Loucy (cell line): ENCODE measurements around the gene ECE2.

Source experiments
- H2AFZ ChIP-seq: fragments of 200-600 bp; sonication (generic); 2 replicates; pipeline ENCODE4 v1.6.0; 2016; ENCODE audit warnings: antibody characterized with exemption, mild to moderate bottlenecking, low read length, moderate library complexity
- H3F3A ChIP-seq: fragments of 200-600 bp; 2 replicates; pipeline ENCODE4 v1.6.0; 2016; ENCODE audit warnings: antibody characterized with exemption, low read depth, mild to moderate bottlenecking
- H3K27me3 ChIP-seq: fragments of 200-600 bp; sonication (generic); 2 replicates; pipeline ENCODE4 v1.6.1; 2014; ENCODE audit warnings: low read length, mild to moderate bottlenecking; ENCODE audit not compliant: insufficient read depth, poor library complexity, severe bottlenecking
- H3K36me3 ChIP-seq: fragments of 200-600 bp; sonication (generic); 2 replicates; pipeline ENCODE4 v1.6.1; 2016; ENCODE audit warnings: low read length; ENCODE audit not compliant: insufficient read depth
- H3K4me1 ChIP-seq: fragments of 200-600 bp; sonication (generic); 2 replicates; pipeline ENCODE4 v1.5.1; 2014; ENCODE audit warnings: low read length, mild to moderate bottlenecking; ENCODE audit not compliant: insufficient read depth, poor library complexity, severe bottlenecking
- H3K4me2 ChIP-seq: fragments of 200-600 bp; sonication (generic); 2 replicates; pipeline ENCODE4 v1.6.0; 2014; ENCODE audit warnings: antibody characterized with exemption, low read length, low read depth, mild to moderate bottlenecking; ENCODE audit not compliant: poor library complexity, severe bottlenecking
- H3K4me3 ChIP-seq: fragments of 200-600 bp; sonication (generic); 2 replicates; pipeline ENCODE4 v1.5.1; 2014; ENCODE audit warnings: low read length, mild to moderate bottlenecking, mixed read lengths; ENCODE audit not compliant: poor library complexity, severe bottlenecking
- H3K79me2 ChIP-seq: fragments of 200-600 bp; sonication (generic); 2 replicates; pipeline ENCODE4 v1.6.1; 2014; ENCODE audit warnings: low read length; ENCODE audit not compliant: insufficient read depth
- H3K9ac ChIP-seq: fragments of 200-600 bp; sonication (generic); 2 replicates; pipeline ENCODE4 v1.6.0; 2014; ENCODE audit warnings: mild to moderate bottlenecking, low read depth, low read length, moderate library complexity; ENCODE audit not compliant: poor library complexity, severe bottlenecking
- H3K9me2 ChIP-seq: fragments of 200-600 bp; sonication (generic); replicated peaks from 2 replicates; pipeline ENCODE4 v1.6.1; 2016; ENCODE audit warnings: low read depth, low read length, mixed read lengths
- H3K9me3 ChIP-seq: fragments of 200-600 bp; sonication (generic); 2 replicates; pipeline ENCODE4 v1.6.1; 2014; ENCODE audit warnings: mild to moderate bottlenecking, antibody characterized with exemption, low read length, low read depth; ENCODE audit not compliant: insufficient read depth
- H4K20me1 ChIP-seq: fragments of 200-600 bp; sonication (generic); 2 replicates; pipeline ENCODE4 v1.6.0; 2014; ENCODE audit warnings: antibody characterized with exemption, low read length, mild to moderate bottlenecking; ENCODE audit not compliant: insufficient read depth, poor library complexity, severe bottlenecking
- EZH2phosphoT487 ChIP-seq: fragments of 200-600 bp; IDR thresholded peaks from 2 replicates; pipeline ENCODE4 v1.6.1; 2018; ENCODE audit warnings: antibody characterized with exemption, mild to moderate bottlenecking, moderate library complexity, borderline replicate concordance
- TF ChIP-seq, protein P1 (sequence below): fragments of 200-600 bp; sonication (generic); conservative IDR thresholded peaks from 2 replicates; pipeline ENCODE4 v1.5.1; 2014; ENCODE audit warnings: mild to moderate bottlenecking, antibody characterized with exemption, low read length

Gene ECE2

DNA sequence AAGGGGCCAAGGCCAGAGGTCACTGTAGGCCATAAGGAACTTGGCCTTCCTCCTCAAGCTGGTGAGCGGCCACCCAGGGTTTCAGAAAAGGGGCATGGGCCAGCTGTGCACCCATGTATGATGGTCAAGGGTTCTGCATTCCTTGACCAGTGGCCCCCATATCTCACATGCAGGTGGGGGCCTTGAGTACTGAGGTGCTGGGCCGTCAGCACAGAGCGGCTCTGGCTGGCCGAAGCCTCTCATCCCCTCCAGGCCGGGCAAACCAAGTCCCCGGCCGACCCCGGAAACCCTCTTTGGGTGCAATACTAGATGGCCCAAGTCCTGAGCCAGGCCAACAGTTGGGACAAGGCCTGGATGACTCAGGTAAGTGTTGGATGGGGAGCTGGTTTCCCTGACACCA, 36.6 kb upstream of the ECE2 start:
- H3K36me3 ChIP-seq, result peaks cover 22% of the 10 kb centered on the region; the same call in 1 of the 2 replicates
- no peak overlapping the region for H3K9ac ChIP-seq
- no peak overlapping the region for H2AFZ ChIP-seq
- no peaks in the 10 kb centered on the region for H4K20me1 ChIP-seq
- no peaks in the 10 kb centered on the region for H3K4me1 ChIP-seq
- H3K9me2 ChIP-seq, result no peaks in the 10 kb centered on the region
- H3K27me3 ChIP-seq, result no peaks in the 10 kb centered on the region
- no peaks in the 10 kb centered on the region for H3K79me2 ChIP-seq
- H3K9me3 ChIP-seq, result no peaks in the 10 kb centered on the region
- no peak overlapping the region for H3K4me3 ChIP-seq
- TF ChIP-seq EZH2phosphoT487, result no peak
- TF ChIP-seq, protein P1, sequence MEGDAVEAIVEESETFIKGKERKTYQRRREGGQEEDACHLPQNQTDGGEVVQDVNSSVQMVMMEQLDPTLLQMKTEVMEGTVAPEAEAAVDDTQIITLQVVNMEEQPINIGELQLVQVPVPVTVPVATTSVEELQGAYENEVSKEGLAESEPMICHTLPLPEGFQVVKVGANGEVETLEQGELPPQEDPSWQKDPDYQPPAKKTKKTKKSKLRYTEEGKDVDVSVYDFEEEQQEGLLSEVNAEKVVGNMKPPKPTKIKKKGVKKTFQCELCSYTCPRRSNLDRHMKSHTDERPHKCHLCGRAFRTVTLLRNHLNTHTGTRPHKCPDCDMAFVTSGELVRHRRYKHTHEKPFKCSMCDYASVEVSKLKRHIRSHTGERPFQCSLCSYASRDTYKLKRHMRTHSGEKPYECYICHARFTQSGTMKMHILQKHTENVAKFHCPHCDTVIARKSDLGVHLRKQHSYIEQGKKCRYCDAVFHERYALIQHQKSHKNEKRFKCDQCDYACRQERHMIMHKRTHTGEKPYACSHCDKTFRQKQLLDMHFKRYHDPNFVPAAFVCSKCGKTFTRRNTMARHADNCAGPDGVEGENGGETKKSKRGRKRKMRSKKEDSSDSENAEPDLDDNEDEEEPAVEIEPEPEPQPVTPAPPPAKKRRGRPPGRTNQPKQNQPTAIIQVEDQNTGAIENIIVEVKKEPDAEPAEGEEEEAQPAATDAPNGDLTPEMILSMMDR, result no peak
- H3F3A ChIP-seq, result no peaks in the 10 kb centered on the region
- no peak overlapping the region for H3K4me2 ChIP-seq

DNA sequence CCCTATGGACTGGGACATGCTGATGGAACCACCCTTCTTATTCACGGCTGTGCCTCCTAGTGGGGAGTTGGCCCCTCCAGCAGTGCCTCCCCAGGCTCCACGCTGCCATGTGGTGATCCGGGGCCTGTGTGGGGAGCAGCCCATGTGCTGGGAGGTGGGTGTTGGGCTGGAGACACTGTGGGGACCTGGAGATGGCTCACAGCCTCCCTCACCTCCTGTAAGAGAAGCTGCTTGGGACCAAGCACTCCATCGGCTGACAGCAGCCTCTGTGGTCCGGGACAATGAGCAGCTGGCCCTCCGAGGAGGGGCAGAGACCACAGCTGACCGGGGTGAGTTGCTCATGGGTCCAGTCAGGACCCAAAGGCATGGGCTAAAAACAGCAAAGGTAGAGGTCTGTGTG, 36.1 kb upstream of the ECE2 start:
- Histone ChIP-seq H3K9me2 (no peaks in the 10 kb centered on the region), H2AFZ (no peak overlapping the region), H4K20me1 (no peaks in the 10 kb centered on the region), H3K4me3 (no peak overlapping the region), H3K9ac (no peak overlapping the region), H3K27me3 (no peaks in the 10 kb centered on the region), H3K36me3 (peaks cover 26% of the 10 kb centered on the region; the same call in 1 of the 2 replicates), H3K9me3 (no peaks in the 10 kb centered on the region), H3K4me1 (no peaks in the 10 kb centered on the region), H3K4me2 (no peak overlapping the region), H3F3A (no peaks in the 10 kb centered on the region), H3K79me2 (no peaks in the 10 kb centered on the region)
- TF ChIP-seq, protein P1, result no peak
- no peak for TF ChIP-seq EZH2phosphoT487

DNA sequence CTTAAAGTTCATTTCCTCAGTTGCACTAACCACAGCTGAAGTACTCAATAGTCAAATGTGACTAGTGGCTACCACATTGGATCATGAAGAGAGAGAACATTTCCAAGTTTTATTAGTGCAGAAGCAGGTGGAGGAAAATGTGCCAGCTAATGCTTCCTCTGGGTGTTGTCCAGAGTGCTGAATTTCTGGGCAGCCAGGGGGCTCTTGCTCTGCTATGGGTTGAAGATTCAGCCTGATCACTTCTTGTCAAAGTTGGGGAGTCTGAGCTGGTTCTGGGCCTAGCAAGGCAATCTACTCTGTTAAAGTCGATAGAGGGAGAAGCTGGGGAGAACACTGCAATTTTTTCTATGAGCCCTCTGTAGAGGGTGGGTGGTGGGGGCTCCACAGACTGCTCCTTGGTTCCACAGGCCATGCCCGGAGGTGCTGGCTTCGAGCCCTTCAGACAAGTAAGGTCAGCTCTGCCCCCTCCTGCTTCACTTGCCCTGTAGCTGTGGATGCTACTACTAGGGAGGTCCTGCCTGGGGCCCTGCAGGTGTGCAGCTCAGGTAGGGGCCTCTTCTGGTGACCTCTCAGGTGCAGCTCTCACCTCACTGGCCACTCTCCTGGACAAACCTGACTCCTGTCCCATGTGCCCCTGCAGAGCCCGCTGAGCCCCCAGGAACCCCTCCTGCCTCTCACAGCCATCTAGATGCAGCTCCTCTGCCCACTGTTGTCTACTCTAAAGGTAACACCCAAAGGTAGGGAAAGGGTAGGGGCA, 35.3 kb upstream of the ECE2 start:
- Histone ChIP-seq H3K27me3 (no peaks in the 10 kb centered on the region), H3K9me2 (no peaks in the 10 kb centered on the region), H2AFZ (no peak overlapping the region), H3K36me3 (peaks cover 33% of the 10 kb centered on the region; the same call in 1 of the 2 replicates), H3K4me1 (no peaks in the 10 kb centered on the region), H3K4me2 (no peak overlapping the region), H3K79me2 (no peaks in the 10 kb centered on the region), H3F3A (no peaks in the 10 kb centered on the region), H3K9ac (no peak overlapping the region), H4K20me1 (no peaks in the 10 kb centered on the region), H3K4me3 (no peak overlapping the region), H3K9me3 (no peaks in the 10 kb centered on the region)
- no peak for TF ChIP-seq EZH2phosphoT487
- TF ChIP-seq, protein P1, result no peak
